NCI-H460 (cell line): Measurements from ENCODE around the gene IFT88. TPM values are rescaled to one million over a fixed set of nuclear protein-coding genes. Genes with fewer than 3 reads are reported as not detected.

ENCODE experiments used
- small RNA-seq, 2 experiments: library from RNA; depleted of rRNA; stranded (forward); fragments of <200 nt; gene quantifications; one replicate each; pipeline ENCODE3, GENCODE V24; 2014
- total RNA-seq: library from RNA; depleted of rRNA; stranded (reverse); fragments of >200 nt; shearing (Covaris generic); gene quantifications from 2 replicates; pipeline ENCODE4 v1.2.3, GENCODE V29; 2014; rRNA removed

Gene IFT88
- total RNA-seq, 1 experiment from 2014 or later, result 21.9 TPM

Small RNAs within 50 kb of the gene (small RNA-seq; reads per million reads assigned to genes)
- 0.17 to 3.3 reads per million in 2 experiments for gene RNU2-7P

Other genes with a start within 250 kb of the IFT88 start
- gene CRYL1, start 41.3 kb upstream of the IFT88 start, total RNA-seq, result 8.7 and 9.1 TPM in 2 replicates
- 0.63 and 0.92 TPM in 2 replicates for gene IL17D, start 136.5 kb downstream of the IFT88 start, total RNA-seq
- 7.6 and 10.5 TPM in 2 replicates for gene EEF1AKMT1, start 206.8 kb downstream of the IFT88 start, total RNA-seq